Jurkat, Clone E6-1 (cell line): Measurements from ENCODE around the gene JMJD7.
"Not testable (repeated sequence)": the region's sequence is repeated elsewhere in the genome, so short reads cannot be mapped to it uniquely, and the experiment has no call there.

Experiments
- DNase-seq: peaks from one replicate; pipeline ENCODE4 v3.0.0-alpha.2; 2011; ENCODE audit warnings: low read depth, low spot score
- H3K4me3 ChIP-seq: 2 replicates; pipeline ENCODE4 v1.5.1; 2011; ENCODE audit warnings: mild to moderate bottlenecking, low read length, control low read depth, moderate library complexity

Gene JMJD7

DNA sequence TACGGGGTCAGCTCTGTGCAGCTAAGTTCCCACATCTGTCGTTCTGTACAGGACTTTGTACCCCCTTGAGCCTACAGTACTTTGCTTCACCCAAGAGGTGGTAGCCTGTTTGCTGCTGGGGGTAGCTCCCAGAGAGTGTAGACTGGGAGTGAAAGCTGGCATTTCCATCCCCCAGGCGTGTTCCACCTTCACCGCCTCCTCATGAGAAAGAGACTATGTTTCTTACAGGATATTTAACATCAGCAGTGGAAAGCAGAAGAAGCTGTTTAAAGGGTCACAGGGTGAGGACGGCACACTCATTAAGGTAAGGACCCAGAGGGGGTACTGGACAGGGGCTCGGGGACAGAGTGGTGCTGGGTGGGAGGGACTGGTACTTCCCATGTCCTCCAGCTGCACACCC is 10.1 kb upstream of the JMJD7 start:
- H3K4me3 ChIP-seq: no peak overlapping the region
- DNase-seq: no peak

DNA sequence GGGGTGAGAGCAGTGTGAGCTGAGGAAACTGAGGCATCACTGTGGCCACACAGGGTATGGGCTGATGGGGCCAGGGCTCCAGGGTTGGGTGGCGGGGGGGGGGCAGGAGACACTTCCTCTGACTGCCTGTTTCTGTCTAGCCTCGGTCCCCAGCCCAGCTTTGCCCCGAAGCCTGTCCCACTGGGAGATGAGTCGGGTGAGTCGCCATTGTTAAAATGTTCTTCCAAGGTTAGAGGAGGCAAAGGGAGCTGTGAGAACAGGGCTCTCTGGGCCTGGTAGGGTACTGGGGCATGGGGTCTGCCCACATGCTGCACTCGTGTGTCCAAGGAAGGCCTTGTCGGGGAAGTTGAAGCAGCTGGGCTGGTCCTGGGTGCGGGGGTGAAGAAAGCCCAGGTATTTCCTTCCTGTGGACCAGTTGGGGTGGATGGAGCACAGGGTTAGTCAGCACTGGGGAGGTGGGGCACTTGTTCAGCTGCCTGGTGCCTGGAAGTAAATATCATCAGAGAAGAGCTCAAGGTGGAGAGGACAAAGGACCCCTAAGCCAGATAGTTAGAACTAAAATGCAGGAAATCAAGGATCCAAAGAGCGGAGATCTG is 8.3 kb upstream of the JMJD7 start:
- no peak overlapping the region for H3K4me3 ChIP-seq
- no peak for DNase-seq

DNA sequence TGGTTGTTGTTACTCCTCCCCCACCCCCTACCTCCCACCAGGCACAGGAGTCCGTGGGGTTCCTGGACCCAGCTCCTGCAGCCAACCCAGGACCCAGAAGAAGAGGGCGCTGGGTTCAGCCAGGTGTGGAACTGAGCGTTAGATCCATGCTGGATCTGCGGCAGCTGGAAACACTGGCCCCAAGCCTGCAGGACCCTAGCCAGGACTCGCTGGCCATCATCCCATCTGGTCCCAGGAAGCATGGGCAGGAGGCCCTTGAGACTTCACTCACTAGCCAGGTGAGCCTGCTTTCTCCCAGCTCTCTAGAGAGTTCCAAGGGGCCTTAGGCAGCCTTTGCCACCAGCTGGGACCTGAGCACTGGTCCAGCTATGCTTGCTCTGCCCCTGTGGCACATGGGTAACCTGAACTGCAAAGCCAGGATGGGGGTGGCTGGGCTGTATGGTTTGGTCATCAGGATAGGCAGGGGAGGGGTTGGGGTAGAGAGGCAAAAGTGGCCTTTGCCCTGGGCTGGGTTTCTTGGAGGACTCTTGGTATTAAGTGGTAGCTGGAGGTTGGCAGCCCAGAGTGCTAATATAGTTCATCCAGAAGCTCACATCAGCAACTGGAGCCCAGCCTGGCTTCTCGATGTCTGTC is 7.0 kb upstream of the JMJD7 start:
- no peak overlapping the region for H3K4me3 ChIP-seq
- no peak for DNase-seq

DNA sequence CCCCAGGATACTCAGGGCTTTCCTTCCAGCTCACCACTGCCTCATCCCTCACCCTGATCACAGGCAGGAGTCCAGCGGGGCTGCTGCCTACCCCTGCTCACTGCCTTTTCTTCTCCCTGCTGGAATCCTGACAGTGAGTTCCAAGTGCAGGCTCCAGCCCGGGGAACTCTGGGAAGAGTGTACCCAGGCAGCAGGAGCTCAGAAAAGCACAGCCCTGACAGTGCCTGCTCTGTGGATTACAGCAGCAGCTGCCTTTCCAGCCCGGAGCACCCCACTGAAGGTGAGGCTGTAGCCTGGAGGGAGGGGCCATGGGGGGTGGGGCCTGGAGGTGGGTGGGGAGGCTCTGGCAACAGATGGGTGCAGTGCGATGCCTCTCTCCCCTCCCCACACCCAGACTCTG is 6.1 kb upstream of the JMJD7 start:
- DNase-seq: no peak
- H3K4me3 ChIP-seq: no peak overlapping the region

DNA sequence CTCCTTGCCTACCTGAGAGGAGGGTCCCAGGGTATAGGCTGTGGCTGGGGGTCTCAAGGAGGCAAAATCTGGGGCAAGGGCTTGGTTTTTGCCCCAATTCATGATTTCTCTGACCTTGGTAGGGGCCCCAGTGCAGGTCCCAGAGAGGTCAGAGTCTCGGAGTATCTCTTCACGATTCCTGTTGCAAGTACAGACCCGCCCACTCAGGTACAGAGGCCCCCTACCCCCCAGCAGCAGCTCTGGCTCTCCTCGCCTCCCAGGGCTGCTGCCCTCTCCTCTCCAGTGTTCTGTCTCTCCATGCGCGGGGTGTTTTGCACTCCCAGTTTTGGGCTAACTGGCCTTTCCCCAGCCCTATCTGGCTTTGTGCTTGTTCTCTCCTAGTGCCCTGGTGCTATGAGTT is 5.4 kb upstream of the JMJD7 start:
- DNase-seq: no peak
- H3K4me3 ChIP-seq: no peak overlapping the region

DNA sequence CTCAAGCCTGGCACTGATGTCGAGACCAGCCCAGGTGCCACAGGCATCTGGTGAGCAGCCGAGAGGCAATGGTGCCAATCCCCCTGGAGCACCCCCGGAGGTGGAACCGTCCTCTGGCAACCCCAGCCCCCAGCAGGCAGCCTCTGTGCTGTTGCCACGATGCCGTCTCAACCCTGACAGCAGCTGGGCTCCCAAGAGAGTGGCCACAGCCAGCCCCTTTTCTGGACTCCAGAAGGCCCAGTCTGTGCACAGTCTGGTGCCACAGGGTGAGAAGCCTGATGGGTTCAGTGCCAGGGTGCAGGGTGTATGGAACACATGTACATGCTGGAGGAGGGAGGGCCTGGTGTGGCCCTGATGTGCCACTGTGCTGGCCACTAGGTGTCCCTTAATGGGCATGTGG is 4.9 kb upstream of the JMJD7 start:
- H3K4me3 ChIP-seq: no peak overlapping the region
- no peak for DNase-seq

DNA sequence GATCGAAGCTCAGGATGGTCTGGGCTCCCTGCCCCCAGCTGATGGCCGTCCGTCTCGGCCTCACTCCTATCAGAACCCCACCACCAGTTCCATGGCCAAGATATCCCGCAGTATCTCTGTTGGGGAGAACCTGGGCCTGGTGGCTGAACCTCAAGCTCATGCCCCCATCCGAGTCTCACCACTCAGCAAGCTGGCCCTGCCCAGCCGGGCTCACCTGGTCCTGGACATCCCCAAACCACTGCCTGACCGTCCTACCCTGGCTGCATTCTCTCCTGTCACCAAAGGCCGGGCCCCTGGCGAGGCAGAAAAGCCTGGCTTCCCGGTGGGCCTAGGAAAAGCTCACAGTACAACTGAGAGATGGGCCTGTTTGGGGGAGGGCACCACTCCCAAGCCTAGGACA is 4.4 kb upstream of the JMJD7 start:
- no peak for DNase-seq

DNA sequence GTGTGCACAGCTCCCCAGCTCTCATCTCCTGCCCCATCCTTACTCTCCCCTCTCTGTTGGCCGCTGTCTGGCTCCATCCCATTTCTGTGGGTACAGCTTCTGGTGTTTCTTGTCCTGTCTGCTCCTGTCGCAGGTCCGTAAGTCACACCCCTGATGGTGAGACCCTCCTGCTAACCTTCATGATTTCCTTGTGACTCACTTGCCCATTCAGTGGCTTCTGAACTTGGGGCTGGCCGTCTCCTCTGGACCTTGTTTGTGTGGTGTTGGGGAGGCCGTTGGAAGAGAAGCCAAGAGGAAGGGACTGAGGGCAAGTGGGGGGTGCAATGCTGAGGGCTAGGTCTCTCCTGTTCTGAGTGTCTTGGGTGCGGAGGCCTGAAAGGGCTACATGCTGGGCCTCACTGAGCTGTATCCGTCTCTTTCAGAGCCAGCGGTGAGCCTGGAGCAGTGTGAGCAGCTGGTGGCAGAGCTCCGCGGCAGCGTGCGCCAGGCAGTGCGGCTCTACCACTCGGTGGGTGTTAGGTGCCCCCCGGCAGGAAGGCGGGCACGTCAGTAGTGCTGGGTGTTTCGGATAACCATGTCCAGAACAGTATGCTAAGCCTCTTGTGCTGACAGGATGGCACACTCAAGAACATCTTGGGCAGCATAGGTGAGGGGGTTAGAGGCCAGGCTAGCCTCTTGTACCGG is 3.7 kb upstream of the JMJD7 start:
- H3K4me3 ChIP-seq: no peak overlapping the region
- no peak for DNase-seq

More for the DNA sequence above, 4.4 kb upstream of the JMJD7 start:
- H3K4me3 ChIP-seq: no peak overlapping the region

DNA sequence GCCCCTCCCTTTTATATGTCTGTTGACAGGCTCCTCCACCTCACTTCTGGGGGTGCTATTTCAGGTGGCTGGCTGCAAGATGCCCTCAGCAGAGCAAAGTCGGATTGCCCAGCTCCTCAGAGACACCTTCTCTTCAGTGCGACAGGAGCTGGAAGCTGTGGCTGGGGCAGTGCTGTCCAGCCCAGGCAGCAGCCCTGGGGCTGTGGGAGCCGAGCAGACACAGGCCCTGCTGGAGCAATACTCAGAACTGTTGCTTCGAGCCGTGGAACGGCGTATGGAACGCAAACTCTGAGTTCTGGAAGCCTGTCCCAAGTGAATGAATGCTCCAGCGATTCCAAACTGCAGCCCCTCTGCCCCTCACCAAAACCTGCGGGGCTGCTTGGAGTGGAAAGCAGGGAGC is 2.7 kb upstream of the JMJD7 start:
- DNase-seq: no peak
- no peak overlapping the region for H3K4me3 ChIP-seq

DNA sequence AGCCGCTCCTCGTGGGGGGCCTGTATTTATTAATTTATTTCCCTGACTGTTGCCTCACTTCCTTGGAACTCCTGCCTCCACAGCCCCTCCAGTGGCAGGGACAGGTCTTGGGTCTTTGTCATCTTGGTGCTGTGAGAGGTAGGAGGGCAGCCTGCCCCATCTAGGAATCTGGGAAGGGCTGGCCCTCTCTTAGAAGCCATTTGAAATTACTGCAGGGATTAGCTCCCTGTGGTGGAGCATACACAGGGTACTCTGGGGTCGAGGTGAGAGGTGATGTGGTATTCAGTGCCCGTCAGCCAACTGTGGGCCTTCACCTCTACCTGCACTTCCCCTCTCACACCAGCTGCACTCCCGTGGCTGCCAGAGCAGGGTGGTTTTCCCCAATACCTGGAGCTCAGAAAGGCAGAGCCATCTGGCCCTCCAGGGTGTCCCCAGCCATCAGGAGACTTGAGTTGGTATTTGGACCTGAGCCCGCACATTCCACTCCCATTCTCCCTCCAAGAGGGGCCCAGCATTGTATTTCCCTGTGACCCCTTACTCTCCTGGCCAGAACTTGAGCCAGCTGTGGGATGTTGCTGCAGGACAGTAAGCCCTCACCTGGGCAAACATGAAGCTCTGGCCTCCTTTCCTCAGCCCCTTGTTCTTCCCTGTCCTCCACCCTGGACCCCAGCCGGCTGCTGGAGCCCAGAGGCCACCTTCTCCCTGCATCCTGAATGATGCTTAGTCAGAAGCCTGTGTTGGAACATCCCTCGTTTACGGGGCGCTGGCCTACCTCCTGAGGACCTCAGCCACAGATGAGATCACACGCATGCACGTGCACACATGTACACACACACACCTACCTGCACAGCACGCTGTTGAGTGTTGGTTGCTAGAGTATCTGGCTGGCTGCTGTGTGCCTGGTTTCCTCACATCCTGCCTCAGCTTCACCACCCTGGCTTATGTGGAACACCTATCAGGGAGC is 2.0 kb upstream of the JMJD7 start:
- DNase-seq: no peak
- H3K4me3 ChIP-seq: no peak overlapping the region

DNA sequence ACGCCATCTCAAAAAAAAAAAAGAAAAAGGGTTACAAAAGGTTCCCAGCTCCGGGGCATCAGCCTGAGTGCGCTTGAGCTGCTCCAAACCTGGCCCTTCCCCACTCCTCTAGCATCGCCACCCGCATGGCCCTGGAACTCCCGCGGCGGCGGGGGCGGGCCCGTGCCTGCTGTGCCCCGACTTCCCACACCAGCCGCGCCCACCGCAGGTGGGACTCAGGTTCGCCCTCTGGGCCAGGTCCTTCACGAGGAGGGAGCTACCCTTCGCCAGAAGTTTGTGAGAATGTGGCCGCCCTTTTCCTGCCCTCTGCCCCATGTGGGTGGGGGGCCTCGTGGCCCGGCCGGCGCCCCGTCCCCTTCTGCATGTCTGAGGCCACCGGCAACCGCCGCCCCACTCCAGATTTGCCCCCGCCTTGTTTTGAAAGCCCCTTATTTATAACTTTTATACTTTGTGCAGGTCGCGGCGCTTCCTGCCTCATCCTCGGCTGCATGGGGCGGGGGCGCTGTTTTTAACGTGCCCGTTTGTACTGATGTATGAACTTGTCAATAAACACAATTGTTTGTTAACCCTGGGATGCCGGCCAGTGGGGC is 507 bp upstream of the JMJD7 start:
- peak overlapping the region; percentile 87 for H3K4me3 ChIP-seq
- no peak for DNase-seq

DNA sequence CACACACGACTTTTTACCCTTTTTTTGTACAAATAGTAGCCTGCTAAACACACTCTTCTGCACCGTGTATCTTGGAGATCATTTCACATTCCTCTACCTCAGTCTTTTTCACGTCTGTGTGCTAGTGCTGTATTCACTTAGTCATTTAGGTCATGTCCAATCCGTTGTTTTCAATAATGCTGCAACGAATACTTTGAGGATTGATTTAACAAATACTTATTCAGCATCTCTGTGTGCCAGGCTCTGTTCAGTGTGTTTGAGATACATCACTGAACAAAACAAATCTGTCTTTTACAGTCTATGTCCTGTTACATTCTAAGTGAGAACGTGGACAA is 882 bp downstream of the JMJD7 start:
- H3K4me3 ChIP-seq: peak overlapping the region; percentile 87
- DNase-seq: no peak

DNA sequence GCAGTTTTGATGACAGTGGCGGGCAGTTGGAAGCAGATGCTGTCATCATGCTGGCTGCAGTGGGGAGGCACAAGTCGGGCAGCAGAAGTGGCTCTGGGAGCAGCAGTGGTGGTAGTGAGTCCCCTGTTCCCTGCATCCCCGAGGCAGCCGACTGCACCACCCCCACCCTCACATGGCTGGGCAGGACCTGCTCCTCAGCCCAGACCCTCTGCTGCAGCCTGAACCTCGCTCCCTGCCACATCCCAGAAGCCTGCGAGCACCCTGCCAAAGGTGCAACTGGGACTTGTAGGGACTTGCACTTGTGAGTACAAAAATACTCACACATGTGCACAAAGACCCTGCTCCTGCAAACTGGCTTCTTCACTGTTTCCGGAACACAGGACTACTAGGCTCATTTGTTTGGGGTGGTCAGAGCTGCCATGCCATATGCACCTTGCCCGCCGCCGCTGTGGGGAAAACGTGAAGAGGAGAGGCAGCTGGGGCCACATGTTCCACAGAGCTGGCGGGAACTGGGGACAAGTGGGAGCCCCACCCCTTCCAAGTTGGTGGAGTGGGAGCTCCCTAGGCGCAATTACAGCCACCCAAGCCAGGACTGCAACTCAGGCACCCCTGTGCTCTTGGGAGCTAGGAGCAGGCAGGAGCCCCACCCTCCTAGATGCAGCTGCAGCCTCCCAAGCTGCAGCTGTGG is 2.2 kb downstream of the JMJD7 start:
- no peak overlapping the region for H3K4me3 ChIP-seq

DNA sequence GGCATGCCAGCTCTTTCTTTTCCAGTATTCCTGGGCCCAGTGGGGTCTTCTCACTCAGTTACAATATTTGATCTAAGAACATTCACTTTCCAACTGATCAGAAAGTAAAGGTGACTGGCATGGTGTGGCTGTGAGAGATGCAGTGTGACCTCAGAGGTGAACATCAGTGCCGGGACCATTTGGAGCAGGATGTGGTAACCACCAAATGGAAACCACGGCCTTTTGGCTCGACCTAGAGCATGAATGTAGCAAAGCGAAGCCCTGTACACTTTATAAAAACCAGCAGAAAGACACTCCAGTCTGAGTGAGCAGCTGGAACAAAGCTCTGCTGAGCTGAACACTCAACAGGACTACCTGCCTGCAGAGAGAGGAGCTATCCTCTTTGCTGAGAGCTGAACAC is 3.4 kb downstream of the JMJD7 start:
- DNase-seq: peak; percentile 82
- H3K4me3 ChIP-seq: not testable (repeated sequence)

More for the DNA sequence above, 2.2 kb downstream of the JMJD7 start:
- DNase-seq: no peak

DNA sequence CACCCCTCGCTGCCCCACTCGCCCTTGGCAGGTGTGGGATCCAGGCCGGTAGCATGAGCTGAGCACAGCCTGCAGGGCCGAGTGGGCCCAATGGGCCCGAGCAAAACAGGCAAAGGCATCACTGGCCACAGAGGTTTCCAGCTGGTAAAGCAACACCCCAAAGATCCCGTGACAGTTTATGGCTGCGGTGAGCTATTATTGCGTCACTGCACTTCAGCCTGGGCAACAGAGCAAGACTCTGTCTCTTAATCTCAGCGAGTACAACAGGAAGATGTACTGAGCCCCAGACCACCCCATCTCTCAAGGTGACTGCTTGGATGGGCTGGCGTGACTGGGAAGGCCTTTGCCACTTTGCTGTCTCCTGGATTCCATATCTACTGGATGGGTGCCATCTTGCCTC is 4.3 kb downstream of the JMJD7 start:
- DNase-seq: no peak
- no peak overlapping the region for H3K4me3 ChIP-seq

DNA sequence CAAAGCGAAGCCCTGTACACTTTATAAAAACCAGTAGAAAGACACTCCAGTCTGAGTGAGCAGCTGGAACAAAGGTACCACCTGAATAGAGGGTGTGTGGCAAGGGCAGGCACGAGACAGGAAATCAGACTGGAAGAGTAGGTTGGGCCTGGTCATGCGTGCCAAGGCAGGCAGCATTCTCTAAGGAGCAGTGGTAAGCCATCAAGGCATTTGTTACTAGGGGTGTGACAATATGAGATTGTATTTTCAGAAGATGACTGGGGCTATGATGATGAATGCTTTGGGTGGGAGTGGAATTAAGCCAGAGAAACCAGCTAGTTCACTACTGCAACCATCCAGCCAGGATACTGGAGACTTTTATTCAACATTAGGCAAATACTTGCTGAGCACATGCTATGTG is 5.0 kb downstream of the JMJD7 start:
- no peak overlapping the region for H3K4me3 ChIP-seq
- DNase-seq: peak; percentile 44

DNA sequence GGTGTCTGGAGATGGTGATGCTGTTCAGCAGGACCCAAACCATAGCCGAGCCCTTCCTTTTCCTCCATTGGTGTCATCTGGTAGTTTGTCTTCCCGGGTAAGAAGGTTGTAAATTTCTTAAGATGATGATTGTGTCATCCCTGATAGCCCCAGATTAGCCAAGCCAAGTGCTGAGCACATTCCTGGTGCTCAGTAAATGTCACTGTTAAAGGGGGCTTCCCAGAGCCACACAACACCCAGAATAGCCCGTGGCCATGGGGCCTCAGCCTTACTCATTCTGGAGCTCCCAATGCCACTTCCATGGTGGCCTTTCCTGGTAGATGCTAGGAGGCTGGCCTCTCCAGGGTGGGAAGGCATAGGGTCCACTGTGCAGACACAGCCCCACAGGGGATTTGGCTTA is 6.2 kb downstream of the JMJD7 start:
- DNase-seq: no peak
- no peak overlapping the region for H3K4me3 ChIP-seq

DNA sequence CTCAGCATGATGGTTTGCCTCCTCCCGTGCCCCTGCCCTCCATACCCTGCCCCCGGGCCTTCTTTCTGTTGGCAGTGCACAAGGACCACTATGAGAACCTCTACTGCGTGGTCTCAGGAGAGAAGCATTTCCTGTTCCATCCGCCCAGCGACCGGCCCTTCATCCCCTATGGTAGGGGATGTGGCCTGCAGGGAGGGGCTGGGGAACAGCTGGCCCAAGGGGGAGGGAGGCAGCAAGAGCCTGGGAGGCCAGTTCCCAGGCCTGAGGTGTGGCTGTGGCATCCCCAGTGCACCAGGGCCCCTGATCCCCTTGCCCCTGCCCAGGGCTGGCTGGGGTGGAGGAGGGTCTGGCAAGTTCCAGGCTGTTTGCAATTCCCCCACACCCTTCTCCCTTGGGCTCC is 8.2 kb downstream of the JMJD7 start:
- DNase-seq: no peak
- H3K4me3 ChIP-seq: no peak overlapping the region
